Measurements from ENCODE around the gene APAF1. TPM values are rescaled to one million over a fixed set of nuclear protein-coding genes. Genes with fewer than 3 reads are reported as not detected.

APAF1 gene
- total and polyA plus RNA-seq, 10 of the 15 experiments (the other 5 are each of a cell fraction or from before 2014, with no cell fraction given) = 4.2 to 19.1 (median 14.2) TPM

DNA sequence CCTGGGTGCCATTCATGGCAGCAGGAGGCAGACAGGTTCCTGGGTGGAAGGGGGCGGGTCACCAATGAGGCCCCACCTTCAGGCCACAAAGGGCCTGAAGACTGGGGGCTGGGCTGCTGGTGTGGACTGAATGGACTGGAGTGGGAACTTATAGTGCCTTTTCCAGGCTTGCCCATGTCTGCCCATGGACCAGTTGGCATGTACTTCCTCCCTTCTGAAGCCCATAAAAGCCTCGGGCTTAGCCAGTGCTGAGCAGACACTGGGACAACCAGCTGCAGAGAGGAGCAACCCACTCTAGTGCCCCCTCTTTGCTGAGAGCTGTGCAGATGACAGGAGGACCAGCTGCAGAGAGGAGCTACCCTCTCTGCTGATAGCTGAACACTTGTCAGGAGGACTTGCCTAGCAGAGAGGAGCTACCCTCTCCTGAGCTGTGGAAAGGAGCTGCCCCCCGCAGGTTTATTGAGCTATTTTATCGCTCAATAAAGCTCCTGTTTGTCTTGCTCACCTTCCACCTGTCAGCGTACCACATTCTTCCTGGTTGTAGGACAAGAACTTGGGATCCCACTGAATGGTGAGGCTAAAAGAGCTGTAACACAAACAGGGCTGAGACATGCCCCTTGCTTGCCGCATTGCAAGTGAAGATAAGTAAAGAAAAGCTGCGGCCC is 34.0 kb downstream of the APAF1 start:
- ChIA-PET CTCF (interaction anchor here (0.6 to 2.2 kb wide), 3 partner anchors 9 to 275 kb away, joined by 3 to 8 read pairs (median 4); no protein-coding TSS in a partner anchor), SMC1A (ENCODE audit: uncharacterized antibody, unreplicated experiment) (interaction anchor here (0.9 kb wide), 1 partner anchor 113 kb away, joined by 3 read pairs; no protein-coding TSS in a partner anchor)
- TF ChIP-seq, protein P1, sequence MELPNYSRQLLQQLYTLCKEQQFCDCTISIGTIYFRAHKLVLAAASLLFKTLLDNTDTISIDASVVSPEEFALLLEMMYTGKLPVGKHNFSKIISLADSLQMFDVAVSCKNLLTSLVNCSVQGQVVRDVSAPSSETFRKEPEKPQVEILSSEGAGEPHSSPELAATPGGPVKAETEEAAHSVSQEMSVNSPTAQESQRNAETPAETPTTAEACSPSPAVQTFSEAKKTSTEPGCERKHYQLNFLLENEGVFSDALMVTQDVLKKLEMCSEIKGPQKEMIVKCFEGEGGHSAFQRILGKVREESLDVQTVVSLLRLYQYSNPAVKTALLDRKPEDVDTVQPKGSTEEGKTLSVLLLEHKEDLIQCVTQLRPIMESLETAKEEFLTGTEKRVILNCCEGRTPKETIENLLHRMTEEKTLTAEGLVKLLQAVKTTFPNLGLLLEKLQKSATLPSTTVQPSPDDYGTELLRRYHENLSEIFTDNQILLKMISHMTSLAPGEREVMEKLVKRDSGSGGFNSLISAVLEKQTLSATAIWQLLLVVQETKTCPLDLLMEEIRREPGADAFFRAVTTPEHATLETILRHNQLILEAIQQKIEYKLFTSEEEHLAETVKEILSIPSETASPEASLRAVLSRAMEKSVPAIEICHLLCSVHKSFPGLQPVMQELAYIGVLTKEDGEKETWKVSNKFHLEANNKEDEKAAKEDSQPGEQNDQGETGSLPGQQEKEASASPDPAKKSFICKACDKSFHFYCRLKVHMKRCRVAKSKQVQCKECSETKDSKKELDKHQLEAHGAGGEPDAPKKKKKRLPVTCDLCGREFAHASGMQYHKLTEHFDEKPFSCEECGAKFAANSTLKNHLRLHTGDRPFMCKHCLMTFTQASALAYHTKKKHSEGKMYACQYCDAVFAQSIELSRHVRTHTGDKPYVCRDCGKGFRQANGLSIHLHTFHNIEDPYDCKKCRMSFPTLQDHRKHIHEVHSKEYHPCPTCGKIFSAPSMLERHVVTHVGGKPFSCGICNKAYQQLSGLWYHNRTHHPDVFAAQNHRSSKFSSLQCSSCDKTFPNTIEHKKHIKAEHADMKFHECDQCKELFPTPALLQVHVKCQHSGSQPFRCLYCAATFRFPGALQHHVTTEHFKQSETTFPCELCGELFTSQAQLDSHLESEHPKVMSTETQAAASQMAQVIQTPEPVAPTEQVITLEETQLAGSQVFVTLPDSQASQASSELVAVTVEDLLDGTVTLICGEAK (IDR thresholded peaks at IDR 0.05; ENCODE audit: borderline replicate concordance) = no peak
- TF ChIP-seq, protein P2, sequence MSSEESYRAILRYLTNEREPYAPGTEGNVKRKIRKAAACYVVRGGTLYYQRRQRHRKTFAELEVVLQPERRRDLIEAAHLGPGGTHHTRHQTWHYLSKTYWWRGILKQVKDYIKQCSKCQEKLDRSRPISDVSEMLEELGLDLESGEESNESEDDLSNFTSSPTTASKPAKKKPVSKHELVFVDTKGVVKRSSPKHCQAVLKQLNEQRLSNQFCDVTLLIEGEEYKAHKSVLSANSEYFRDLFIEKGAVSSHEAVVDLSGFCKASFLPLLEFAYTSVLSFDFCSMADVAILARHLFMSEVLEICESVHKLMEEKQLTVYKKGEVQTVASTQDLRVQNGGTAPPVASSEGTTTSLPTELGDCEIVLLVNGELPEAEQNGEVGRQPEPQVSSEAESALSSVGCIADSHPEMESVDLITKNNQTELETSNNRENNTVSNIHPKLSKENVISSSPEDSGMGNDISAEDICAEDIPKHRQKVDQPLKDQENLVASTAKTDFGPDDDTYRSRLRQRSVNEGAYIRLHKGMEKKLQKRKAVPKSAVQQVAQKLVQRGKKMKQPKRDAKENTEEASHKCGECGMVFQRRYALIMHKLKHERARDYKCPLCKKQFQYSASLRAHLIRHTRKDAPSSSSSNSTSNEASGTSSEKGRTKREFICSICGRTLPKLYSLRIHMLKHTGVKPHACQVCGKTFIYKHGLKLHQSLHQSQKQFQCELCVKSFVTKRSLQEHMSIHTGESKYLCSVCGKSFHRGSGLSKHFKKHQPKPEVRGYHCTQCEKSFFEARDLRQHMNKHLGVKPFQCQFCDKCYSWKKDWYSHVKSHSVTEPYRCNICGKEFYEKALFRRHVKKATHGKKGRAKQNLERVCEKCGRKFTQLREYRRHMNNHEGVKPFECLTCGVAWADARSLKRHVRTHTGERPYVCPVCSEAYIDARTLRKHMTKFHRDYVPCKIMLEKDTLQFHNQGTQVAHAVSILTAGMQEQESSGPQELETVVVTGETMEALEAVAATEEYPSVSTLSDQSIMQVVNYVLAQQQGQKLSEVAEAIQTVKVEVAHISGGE (CRISPR knock-in tag; IDR thresholded peaks at IDR 0.05) = no peak
- TF ChIP-seq, protein P3, sequence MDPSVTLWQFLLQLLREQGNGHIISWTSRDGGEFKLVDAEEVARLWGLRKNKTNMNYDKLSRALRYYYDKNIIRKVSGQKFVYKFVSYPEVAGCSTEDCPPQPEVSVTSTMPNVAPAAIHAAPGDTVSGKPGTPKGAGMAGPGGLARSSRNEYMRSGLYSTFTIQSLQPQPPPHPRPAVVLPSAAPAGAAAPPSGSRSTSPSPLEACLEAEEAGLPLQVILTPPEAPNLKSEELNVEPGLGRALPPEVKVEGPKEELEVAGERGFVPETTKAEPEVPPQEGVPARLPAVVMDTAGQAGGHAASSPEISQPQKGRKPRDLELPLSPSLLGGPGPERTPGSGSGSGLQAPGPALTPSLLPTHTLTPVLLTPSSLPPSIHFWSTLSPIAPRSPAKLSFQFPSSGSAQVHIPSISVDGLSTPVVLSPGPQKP (IDR thresholded peaks at IDR 0.05; ENCODE audit: low read depth, low read length) = no peak
- TF ChIP-seq NFIC (IDR thresholded peaks at IDR 0.05; ENCODE audit: low read depth, low read length) = no peak
- TF ChIP-seq CHD2 (IDR thresholded peaks at IDR 0.05; ENCODE audit: borderline replicate concordance, low read depth, low read length) = no peak
- TF ChIP-seq YBX1 (IDR thresholded peaks at IDR 0.05) = no peak
- TF ChIP-seq, protein P4, sequence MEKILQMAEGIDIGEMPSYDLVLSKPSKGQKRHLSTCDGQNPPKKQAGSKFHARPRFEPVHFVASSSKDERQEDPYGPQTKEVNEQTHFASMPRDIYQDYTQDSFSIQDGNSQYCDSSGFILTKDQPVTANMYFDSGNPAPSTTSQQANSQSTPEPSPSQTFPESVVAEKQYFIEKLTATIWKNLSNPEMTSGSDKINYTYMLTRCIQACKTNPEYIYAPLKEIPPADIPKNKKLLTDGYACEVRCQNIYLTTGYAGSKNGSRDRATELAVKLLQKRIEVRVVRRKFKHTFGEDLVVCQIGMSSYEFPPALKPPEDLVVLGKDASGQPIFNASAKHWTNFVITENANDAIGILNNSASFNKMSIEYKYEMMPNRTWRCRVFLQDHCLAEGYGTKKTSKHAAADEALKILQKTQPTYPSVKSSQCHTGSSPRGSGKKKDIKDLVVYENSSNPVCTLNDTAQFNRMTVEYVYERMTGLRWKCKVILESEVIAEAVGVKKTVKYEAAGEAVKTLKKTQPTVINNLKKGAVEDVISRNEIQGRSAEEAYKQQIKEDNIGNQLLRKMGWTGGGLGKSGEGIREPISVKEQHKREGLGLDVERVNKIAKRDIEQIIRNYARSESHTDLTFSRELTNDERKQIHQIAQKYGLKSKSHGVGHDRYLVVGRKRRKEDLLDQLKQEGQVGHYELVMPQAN (conservative IDR thresholded peaks at IDR 0.05) = no peak
- TF ChIP-seq NFYA (IDR thresholded peaks at IDR 0.05; ENCODE audit: borderline replicate concordance, low read depth, low read length) = no peak
- TF ChIP-seq, protein P5, sequence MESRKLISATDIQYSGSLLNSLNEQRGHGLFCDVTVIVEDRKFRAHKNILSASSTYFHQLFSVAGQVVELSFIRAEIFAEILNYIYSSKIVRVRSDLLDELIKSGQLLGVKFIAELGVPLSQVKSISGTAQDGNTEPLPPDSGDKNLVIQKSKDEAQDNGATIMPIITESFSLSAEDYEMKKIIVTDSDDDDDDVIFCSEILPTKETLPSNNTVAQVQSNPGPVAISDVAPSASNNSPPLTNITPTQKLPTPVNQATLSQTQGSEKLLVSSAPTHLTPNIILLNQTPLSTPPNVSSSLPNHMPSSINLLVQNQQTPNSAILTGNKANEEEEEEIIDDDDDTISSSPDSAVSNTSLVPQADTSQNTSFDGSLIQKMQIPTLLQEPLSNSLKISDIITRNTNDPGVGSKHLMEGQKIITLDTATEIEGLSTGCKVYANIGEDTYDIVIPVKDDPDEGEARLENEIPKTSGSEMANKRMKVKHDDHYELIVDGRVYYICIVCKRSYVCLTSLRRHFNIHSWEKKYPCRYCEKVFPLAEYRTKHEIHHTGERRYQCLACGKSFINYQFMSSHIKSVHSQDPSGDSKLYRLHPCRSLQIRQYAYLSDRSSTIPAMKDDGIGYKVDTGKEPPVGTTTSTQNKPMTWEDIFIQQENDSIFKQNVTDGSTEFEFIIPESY (IDR thresholded peaks at IDR 0.05) = no peak

More for the DNA sequence above, 34.0 kb downstream of the APAF1 start:
- RAD21 ChIA-PET (ENCODE audit: unreplicated experiment) = interaction anchor here (0.9 kb wide), 1 partner anchor 112 kb away, joined by 4 read pairs; no protein-coding TSS in a partner anchor
- POLR2A ChIA-PET = no interaction called here
- H3K9me3 ChIP-seq (replicated peaks; ENCODE audit: control insufficient read depth, insufficient read depth, low read length) = no peaks in the 10 kb centered on the region
- H3K79me2 ChIP-seq (ENCODE audit: control insufficient read depth, insufficient read depth, low read length) = no peaks in the 10 kb centered on the region
- H3K4me2 ChIP-seq (ENCODE audit: control insufficient read depth, insufficient read depth) = no peak overlapping the region
- no peak overlapping the region for H3K9ac ChIP-seq (ENCODE audit: control insufficient read depth, insufficient read depth, low read length)
- H2AFZ ChIP-seq (ENCODE audit: control insufficient read depth, low read depth, low read length) = no peak overlapping the region
- 96% methylated on average over 7 of the region's 7 CpGs for WGBS (ENCODE audit: insufficient coverage, insufficient replicate concordance, low lambda C conversion rate, missing lambda C conversion rate)
- BruUV-seq (replicated peaks) = no TSS peak
- H4K20me1 ChIP-seq (ENCODE audit: control insufficient read depth, insufficient read depth) = no peaks in the 10 kb centered on the region
- no peak for FAIRE-seq
- in situ Hi-C loops (cut with MboI) = no loop called here
- no peaks in the 10 kb centered on the region for H3K27me3 ChIP-seq (replicated peaks in 1 of 2; ENCODE audit: control insufficient read depth in 2 of 2, insufficient read depth in 2 of 2, low read length in 1 of 2)
- H3K4me1 ChIP-seq (ENCODE audit: control insufficient read depth, insufficient read depth, low read length) = no peaks in the 10 kb centered on the region
- no peak for ATAC-seq
- H3K27ac ChIP-seq (ENCODE audit: control insufficient read depth, insufficient read depth) = no peak overlapping the region
- H3K36me3 ChIP-seq (ENCODE audit: control insufficient read depth in 2 of 2, insufficient read depth in 2 of 2, low read length in 1 of 2) = peaks cover 8 to 23% of the 10 kb centered on the region in 2 experiments
- H3K4me3 ChIP-seq = no peak overlapping the region
- no peak for DNase-seq (ENCODE audit: low read depth, low spot score)
- intact Hi-C loops (cut with micrococcal nuclease; ENCODE audit: unreplicated experiment) = no loop called here
